Measurements from ENCODE around the gene MED12L. TPM values are rescaled to one million over a fixed set of nuclear protein-coding genes. Genes with fewer than 3 reads are reported as not detected.
A peak's percentile ranks its signal among the peaks of the same experiment; 100 is the strongest.

MED12L gene
- total and polyA plus RNA-seq, 2 donors (not counting 1 experiment from before 2014, with no cell fraction given): 0.94 to 4.3 TPM

DNA sequence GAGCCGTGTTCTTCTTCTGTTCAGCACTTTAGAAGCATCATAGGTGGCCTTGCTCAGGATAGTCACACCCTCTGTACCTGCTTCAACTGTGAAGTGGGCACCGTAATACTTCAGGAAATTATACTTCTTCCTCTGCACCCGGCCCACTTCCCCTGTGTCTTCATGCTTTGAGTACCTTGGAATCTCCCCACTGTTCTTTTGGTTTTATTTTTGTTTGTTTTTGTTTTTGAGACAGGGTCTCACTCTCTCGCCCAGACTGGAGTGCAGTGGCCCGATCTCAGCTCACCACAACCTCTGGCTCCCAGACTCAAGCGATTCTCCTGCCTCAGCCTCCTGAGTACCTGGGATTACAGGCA, 191.2 kb downstream of the MED12L start:
- H2AFZ ChIP-seq (ENCODE audit: low read length): no peak overlapping the region
- H3K4me3 ChIP-seq (replicated peaks in 1 of 4; ENCODE audit: control extremely low read depth in 1 of 4, insufficient read depth in 1 of 4, low read depth in 3 of 4, low read length in 4 of 4): no peak overlapping the region
- no peaks in the 10 kb centered on the region for H3K36me3 ChIP-seq (ENCODE audit: control insufficient read depth, insufficient read depth, low read length)
- H3K4me1 ChIP-seq (ENCODE audit: control insufficient read depth, extremely low read depth, insufficient read depth, low read length): no peaks in the 10 kb centered on the region
- H4K20me1 ChIP-seq (ENCODE audit: control insufficient read depth, extremely low read depth, insufficient read depth, low read length): no peaks in the 10 kb centered on the region
- no peak overlapping the region for H3K4me2 ChIP-seq (ENCODE audit: extremely low read depth, insufficient read depth, low read length)
- no peak for TF ChIP-seq EZH2 (IDR thresholded peaks at IDR 0.05; ENCODE audit: low read length, missing control alignments)
- TF ChIP-seq, protein P1, sequence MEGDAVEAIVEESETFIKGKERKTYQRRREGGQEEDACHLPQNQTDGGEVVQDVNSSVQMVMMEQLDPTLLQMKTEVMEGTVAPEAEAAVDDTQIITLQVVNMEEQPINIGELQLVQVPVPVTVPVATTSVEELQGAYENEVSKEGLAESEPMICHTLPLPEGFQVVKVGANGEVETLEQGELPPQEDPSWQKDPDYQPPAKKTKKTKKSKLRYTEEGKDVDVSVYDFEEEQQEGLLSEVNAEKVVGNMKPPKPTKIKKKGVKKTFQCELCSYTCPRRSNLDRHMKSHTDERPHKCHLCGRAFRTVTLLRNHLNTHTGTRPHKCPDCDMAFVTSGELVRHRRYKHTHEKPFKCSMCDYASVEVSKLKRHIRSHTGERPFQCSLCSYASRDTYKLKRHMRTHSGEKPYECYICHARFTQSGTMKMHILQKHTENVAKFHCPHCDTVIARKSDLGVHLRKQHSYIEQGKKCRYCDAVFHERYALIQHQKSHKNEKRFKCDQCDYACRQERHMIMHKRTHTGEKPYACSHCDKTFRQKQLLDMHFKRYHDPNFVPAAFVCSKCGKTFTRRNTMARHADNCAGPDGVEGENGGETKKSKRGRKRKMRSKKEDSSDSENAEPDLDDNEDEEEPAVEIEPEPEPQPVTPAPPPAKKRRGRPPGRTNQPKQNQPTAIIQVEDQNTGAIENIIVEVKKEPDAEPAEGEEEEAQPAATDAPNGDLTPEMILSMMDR (conservative IDR thresholded peaks at IDR 0.05 in 1 of 2, IDR thresholded peaks at IDR 0.05 in 1 of 2; ENCODE audit: low read depth in 1 of 2, low read length in 2 of 2): no peak
- no peak for DNase-seq (ENCODE audit: low read depth in 2 of 2)
- H3K27me3 ChIP-seq (ENCODE audit: control insufficient read depth, insufficient read depth, low read length): no peaks in the 10 kb centered on the region
- H3K9me3 ChIP-seq (ENCODE audit: control insufficient read depth, insufficient read depth, low read depth, low read length): no peaks in the 10 kb centered on the region
- H3K9ac ChIP-seq (ENCODE audit: insufficient read depth, low read length): no peak overlapping the region
- no peaks in the 10 kb centered on the region for H3K79me2 ChIP-seq (ENCODE audit: control insufficient read depth, insufficient read depth, low read length)
- H3K27ac ChIP-seq (ENCODE audit: insufficient read depth, low read length): no peak overlapping the region

DNA sequence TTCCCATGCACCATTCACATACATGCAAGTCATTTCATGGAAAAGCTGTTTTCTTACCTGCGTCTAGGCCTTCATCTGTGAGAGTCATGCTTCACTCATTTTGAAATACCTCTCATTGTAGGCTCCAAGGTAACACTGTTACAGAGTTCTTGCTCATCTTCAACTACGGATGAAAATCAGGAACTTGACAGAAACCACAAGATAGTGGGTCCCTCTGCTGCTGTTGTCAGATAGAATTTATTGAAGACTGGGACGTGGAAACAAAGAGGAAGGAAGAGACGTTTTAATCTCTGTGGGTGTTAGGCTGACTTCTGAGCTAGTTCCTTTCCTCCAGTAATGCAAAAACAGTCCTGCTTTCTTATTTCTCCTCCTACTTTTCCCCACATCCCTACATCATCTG, 192.8 kb downstream of the MED12L start, which contains the start of gene P2RY14:
TSS of gene P2RY14 (minus strand) at position 313 of the 400 bp plus-strand sequence. CDS start 64,226 bp downstream, outside the sequence.
- Histone ChIP-seq H3K36me3 (ENCODE audit: control insufficient read depth, insufficient read depth, low read length) (no peaks in the 10 kb centered on the region), H3K9ac (ENCODE audit: insufficient read depth, low read length) (no peak within 1 kb of the TSS), H3K79me2 (ENCODE audit: control insufficient read depth, insufficient read depth, low read length) (no peaks in the 10 kb centered on the region), H3K27ac (ENCODE audit: insufficient read depth, low read length) (no peak within 1 kb of the TSS), H2AFZ (ENCODE audit: low read length) (no peak within 1 kb of the TSS), H3K4me1 (ENCODE audit: control insufficient read depth, extremely low read depth, insufficient read depth, low read length) (peaks cover under 1% of the 10 kb centered on the region), H3K9me3 (ENCODE audit: control insufficient read depth, insufficient read depth, low read depth, low read length) (no peaks in the 10 kb centered on the region), H4K20me1 (ENCODE audit: control insufficient read depth, extremely low read depth, insufficient read depth, low read length) (no peaks in the 10 kb centered on the region), H3K4me2 (ENCODE audit: extremely low read depth, insufficient read depth, low read length) (no peak within 1 kb of the TSS), H3K27me3 (ENCODE audit: control insufficient read depth, insufficient read depth, low read length) (no peaks in the 10 kb centered on the region), H3K4me3 (replicated peaks in 1 of 4; ENCODE audit: control extremely low read depth in 1 of 4, insufficient read depth in 1 of 4, low read depth in 3 of 4, low read length in 4 of 4) (no peak within 1 kb of the TSS)
- TF ChIP-seq, protein P1 (conservative IDR thresholded peaks at IDR 0.05 in 1 of 2, IDR thresholded peaks at IDR 0.05 in 1 of 2; ENCODE audit: low read depth in 1 of 2, low read length in 2 of 2): no peak
- TF ChIP-seq EZH2 (IDR thresholded peaks at IDR 0.05; ENCODE audit: low read length, missing control alignments): no peak
- DNase-seq (ENCODE audit: low read depth in 2 of 2): no peak

DNA sequence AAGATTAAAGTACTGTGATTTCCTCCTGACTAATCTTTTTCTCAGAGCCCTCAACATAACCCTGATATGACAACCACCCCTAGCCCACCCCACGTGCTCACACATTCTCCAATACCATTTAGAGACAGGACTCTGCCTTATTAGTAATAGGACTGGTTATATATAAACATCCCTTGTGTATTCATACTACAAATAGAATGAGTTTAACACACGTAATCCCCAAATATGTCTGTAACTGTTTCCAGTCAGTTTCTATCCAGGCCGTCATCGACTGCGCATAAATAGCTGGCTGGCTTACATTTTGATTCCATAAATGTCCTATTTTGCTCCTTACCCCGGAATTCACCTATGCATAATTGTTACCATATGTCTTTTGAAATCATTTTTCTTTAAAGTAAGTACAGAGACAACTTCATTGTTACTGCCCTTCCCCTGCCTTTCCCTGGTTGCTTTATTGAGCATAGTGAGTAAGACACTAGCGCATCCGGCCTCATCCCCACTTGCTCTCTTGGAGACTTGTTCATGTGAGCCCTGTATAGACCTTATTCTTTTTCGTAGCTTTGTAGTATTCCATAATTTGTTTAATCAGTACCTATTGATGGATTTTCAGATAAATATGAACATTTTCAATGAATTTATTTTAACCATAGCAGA, 196.3 kb downstream of the MED12L start:
- Histone ChIP-seq H2AFZ (ENCODE audit: low read length) (no peak overlapping the region), H3K27ac (ENCODE audit: insufficient read depth, low read length) (peak overlapping the region; percentile 10), H3K9me3 (ENCODE audit: control insufficient read depth, insufficient read depth, low read depth, low read length) (no peaks in the 10 kb centered on the region), H3K4me3 (replicated peaks in 1 of 4; ENCODE audit: control extremely low read depth in 1 of 4, insufficient read depth in 1 of 4, low read depth in 3 of 4, low read length in 4 of 4) (no peak overlapping the region), H3K4me2 (ENCODE audit: extremely low read depth, insufficient read depth, low read length) (no peak overlapping the region), H4K20me1 (ENCODE audit: control insufficient read depth, extremely low read depth, insufficient read depth, low read length) (no peaks in the 10 kb centered on the region), H3K4me1 (ENCODE audit: control insufficient read depth, extremely low read depth, insufficient read depth, low read length) (peaks cover 4% of the 10 kb centered on the region), H3K79me2 (ENCODE audit: control insufficient read depth, insufficient read depth, low read length) (no peaks in the 10 kb centered on the region), H3K9ac (ENCODE audit: insufficient read depth, low read length) (no peak overlapping the region), H3K36me3 (ENCODE audit: control insufficient read depth, insufficient read depth, low read length) (no peaks in the 10 kb centered on the region), H3K27me3 (ENCODE audit: control insufficient read depth, insufficient read depth, low read length) (no peaks in the 10 kb centered on the region)
- TF ChIP-seq, protein P1 (conservative IDR thresholded peaks at IDR 0.05 in 1 of 2, IDR thresholded peaks at IDR 0.05 in 1 of 2; ENCODE audit: low read depth in 1 of 2, low read length in 2 of 2): no peak
- no peak for TF ChIP-seq EZH2 (IDR thresholded peaks at IDR 0.05; ENCODE audit: low read length, missing control alignments)
- DNase-seq (ENCODE audit: low read depth in 2 of 2): peak; percentile 27 to 32

All from fibroblast of lung (primary cell).